ENCODE results near the gene SCAI. TPM values are rescaled to one million over a fixed set of nuclear protein-coding genes. Genes with fewer than 3 reads are reported as not detected.

The SCAI gene
- total and polyA plus RNA-seq, 4 donors = 1.4 to 39.9 (median 8.0) TPM

DNA sequence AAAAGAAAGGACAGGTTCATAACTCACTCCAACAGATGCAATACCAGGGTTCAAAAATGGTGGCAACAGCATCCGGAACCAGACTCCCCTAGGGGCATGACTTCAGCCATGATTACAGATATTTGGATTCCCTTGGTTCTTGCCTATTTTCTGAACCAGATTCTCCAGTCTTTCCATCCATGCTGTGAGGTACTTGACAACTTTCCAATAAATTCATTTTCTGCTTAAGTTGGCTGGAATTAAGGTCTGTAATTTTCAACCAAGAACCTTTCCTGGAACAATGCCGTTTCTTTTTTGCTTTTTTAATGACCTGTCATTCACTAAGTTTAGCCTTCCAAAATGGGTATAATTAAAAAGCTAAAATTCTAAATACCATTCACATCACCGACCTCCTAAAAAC, 52.2 kb downstream of the SCAI start:
- DNase-seq (no peak), ATAC-seq (ENCODE audit: insufficient read depth, low FRiP score) (no peak)
- Histone ChIP-seq H3K9me3 (ENCODE audit: control insufficient read depth in 4 of 4, insufficient read depth in 3 of 4, low read length in 3 of 4) (peaks cover 0 to 2% (median 0%) of the 10 kb centered on the region in 4 donors), H3K9ac (ENCODE audit: insufficient read depth in 1 of 2, low read length in 2 of 2) (no peak overlapping the region), H3K4me1 (ENCODE audit: control insufficient read depth in 5 of 5, insufficient read depth in 5 of 5, low read length in 5 of 5) (peaks cover 0 to 2% (median 0%) of the 10 kb centered on the region in 5 donors), H3K4me3 (no peak overlapping the region), H3K27me3 (ENCODE audit: control insufficient read depth in 3 of 3, insufficient read depth in 3 of 3, low read length in 2 of 3) (no peaks in the 10 kb centered on the region), H3K36me3 (ENCODE audit: control insufficient read depth in 4 of 4, insufficient read depth in 4 of 4, low read length in 4 of 4) (no peaks in the 10 kb centered on the region), H3K27ac (ENCODE audit: low read depth in 1 of 2, low read length in 1 of 2) (no peak overlapping the region)
- TF ChIP-seq, protein P1, sequence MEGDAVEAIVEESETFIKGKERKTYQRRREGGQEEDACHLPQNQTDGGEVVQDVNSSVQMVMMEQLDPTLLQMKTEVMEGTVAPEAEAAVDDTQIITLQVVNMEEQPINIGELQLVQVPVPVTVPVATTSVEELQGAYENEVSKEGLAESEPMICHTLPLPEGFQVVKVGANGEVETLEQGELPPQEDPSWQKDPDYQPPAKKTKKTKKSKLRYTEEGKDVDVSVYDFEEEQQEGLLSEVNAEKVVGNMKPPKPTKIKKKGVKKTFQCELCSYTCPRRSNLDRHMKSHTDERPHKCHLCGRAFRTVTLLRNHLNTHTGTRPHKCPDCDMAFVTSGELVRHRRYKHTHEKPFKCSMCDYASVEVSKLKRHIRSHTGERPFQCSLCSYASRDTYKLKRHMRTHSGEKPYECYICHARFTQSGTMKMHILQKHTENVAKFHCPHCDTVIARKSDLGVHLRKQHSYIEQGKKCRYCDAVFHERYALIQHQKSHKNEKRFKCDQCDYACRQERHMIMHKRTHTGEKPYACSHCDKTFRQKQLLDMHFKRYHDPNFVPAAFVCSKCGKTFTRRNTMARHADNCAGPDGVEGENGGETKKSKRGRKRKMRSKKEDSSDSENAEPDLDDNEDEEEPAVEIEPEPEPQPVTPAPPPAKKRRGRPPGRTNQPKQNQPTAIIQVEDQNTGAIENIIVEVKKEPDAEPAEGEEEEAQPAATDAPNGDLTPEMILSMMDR (IDR thresholded peaks at IDR 0.05; ENCODE audit: control extremely low read depth, extremely low read depth) = no peak
- 92 to 94% methylated on average over 3 of the region's 3 CpGs for WGBS, 2 donors

DNA sequence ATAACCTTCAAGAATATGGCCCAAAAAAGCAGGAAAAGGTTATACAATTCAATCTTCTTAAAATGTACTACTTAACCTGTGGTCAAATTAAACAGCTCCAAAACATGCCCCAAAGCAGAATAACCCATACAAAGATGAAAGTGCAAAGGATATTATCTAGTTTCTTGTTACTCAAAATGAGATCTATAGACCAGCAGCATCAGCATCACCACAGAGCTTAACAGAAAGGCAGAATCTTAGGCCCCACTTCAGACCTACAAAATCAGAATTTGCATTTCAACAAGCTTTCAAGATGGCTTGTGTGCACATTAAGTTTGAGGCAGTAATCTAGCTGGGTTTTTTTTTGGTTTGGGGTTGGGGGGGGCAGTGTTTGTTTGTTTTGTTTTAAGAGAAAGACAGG, 54.0 kb downstream of the SCAI start:
- Histone ChIP-seq H3K4me1 (ENCODE audit: control insufficient read depth in 5 of 5, insufficient read depth in 5 of 5, low read length in 5 of 5) (no peaks in the 10 kb centered on the region), H3K9me3 (ENCODE audit: control insufficient read depth in 4 of 4, insufficient read depth in 3 of 4, low read length in 3 of 4) (peaks cover 0 to 2% (median 0%) of the 10 kb centered on the region in 4 donors), H3K4me3 (no peak overlapping the region), H3K27ac (ENCODE audit: low read depth in 1 of 2, low read length in 1 of 2) (no peak overlapping the region), H3K27me3 (ENCODE audit: control insufficient read depth in 3 of 3, insufficient read depth in 3 of 3, low read length in 2 of 3) (no peaks in the 10 kb centered on the region), H3K9ac (ENCODE audit: insufficient read depth in 1 of 2, low read length in 2 of 2) (no peak overlapping the region), H3K36me3 (ENCODE audit: control insufficient read depth in 4 of 4, insufficient read depth in 4 of 4, low read length in 4 of 4) (no peaks in the 10 kb centered on the region)
- TF ChIP-seq, protein P1 (IDR thresholded peaks at IDR 0.05; ENCODE audit: control extremely low read depth, extremely low read depth) = no peak
- ATAC-seq (ENCODE audit: insufficient read depth, low FRiP score) (no peak), DNase-seq (no peak)

GRCh38 chr9:125088752-125089151, 54.6 kb downstream of the SCAI start:
- H3K4me3 ChIP-seq = no peak overlapping the region
- 67 to 83% methylated on average over 5 of the region's 5 CpGs for WGBS, 2 donors
- no peak overlapping the region for H3K9ac ChIP-seq (ENCODE audit: insufficient read depth in 1 of 2, low read length in 2 of 2)
- peaks cover 0 to 2% (median 0%) of the 10 kb centered on the region in 4 donors for H3K9me3 ChIP-seq (ENCODE audit: control insufficient read depth in 4 of 4, insufficient read depth in 3 of 4, low read length in 3 of 4)
- TF ChIP-seq, protein P1 (IDR thresholded peaks at IDR 0.05; ENCODE audit: control extremely low read depth, extremely low read depth) = no peak
- H3K27ac ChIP-seq (ENCODE audit: low read depth in 1 of 2, low read length in 1 of 2) = no peak overlapping the region
- H3K27me3 ChIP-seq (ENCODE audit: control insufficient read depth in 3 of 3, insufficient read depth in 3 of 3, low read length in 2 of 3) = no peaks in the 10 kb centered on the region
- no peaks in the 10 kb centered on the region for H3K36me3 ChIP-seq (ENCODE audit: control insufficient read depth in 4 of 4, insufficient read depth in 4 of 4, low read length in 4 of 4)
- ATAC-seq (ENCODE audit: insufficient read depth, low FRiP score) = no peak
- H3K4me1 ChIP-seq (ENCODE audit: control insufficient read depth in 5 of 5, insufficient read depth in 5 of 5, low read length in 5 of 5) = no peaks in the 10 kb centered on the region
- DNase-seq = no peak
